ENCODE measurements around the gene HECTD2. TPM values are rescaled to one million over a fixed set of nuclear protein-coding genes. Genes with fewer than 3 reads are reported as not detected.

The HECTD2 gene
- total RNA-seq, 2 experiments from 2014 or later, result 0.16 to 0.78 TPM

DNA sequence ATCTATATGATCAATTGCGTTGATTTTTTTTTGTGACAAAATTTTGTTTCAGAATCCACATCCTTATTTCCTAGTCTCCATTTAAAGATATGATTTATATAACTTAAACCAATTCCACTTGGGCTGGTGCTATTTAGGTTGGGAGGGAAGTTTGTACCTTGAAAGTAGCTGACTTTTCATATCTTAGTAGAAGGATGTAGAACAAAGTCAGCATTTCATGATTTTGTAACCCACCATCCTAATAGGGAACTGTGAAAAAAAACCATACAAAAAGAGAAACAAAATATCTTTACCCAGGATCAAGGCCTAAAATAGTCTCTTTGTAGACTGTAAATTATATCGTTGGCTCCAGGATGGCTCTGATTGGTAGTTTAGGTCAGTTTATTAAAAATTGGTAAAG is 8.3 kb downstream of the HECTD2 start:
- Histone ChIP-seq H3K4me1 (ENCODE audit: insufficient read depth, low read length, poor library complexity, severe bottlenecking) (no peaks in the 10 kb centered on the region), H3K9me3 (ENCODE audit: low read length) (no peaks in the 10 kb centered on the region), H2AFZ (ENCODE audit: low read length) (no peak overlapping the region), H3K27ac (ENCODE audit: low read depth, low read length, poor library complexity, severe bottlenecking) (no peak overlapping the region), H3K4me2 (ENCODE audit: low read length) (no peak overlapping the region), H3K9me2 (ENCODE audit: insufficient read depth, low read length) (no peaks in the 10 kb centered on the region), H3K79me2 (ENCODE audit: insufficient read depth, low read depth, low read length) (no peaks in the 10 kb centered on the region), H3K36me3 (ENCODE audit: insufficient read depth, low read length) (no peaks in the 10 kb centered on the region), H3K4me3 (ENCODE audit: low read depth, low read length, poor library complexity, severe bottlenecking) (no peak overlapping the region), H4K20me1 (ENCODE audit: insufficient read depth, low read length) (no peaks in the 10 kb centered on the region)
- no peak for TF ChIP-seq EZH2phosphoT487 (IDR thresholded peaks at IDR 0.05; ENCODE audit: borderline replicate concordance, low read depth, low read length)
- TF ChIP-seq, protein P1, sequence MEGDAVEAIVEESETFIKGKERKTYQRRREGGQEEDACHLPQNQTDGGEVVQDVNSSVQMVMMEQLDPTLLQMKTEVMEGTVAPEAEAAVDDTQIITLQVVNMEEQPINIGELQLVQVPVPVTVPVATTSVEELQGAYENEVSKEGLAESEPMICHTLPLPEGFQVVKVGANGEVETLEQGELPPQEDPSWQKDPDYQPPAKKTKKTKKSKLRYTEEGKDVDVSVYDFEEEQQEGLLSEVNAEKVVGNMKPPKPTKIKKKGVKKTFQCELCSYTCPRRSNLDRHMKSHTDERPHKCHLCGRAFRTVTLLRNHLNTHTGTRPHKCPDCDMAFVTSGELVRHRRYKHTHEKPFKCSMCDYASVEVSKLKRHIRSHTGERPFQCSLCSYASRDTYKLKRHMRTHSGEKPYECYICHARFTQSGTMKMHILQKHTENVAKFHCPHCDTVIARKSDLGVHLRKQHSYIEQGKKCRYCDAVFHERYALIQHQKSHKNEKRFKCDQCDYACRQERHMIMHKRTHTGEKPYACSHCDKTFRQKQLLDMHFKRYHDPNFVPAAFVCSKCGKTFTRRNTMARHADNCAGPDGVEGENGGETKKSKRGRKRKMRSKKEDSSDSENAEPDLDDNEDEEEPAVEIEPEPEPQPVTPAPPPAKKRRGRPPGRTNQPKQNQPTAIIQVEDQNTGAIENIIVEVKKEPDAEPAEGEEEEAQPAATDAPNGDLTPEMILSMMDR (conservative IDR thresholded peaks at IDR 0.05; ENCODE audit: low read length), result no peak
- intact Hi-C loops (cut with micrococcal nuclease; ENCODE audit: unreplicated experiment), result no loop called here
- no peak for DNase-seq (ENCODE audit: low spot score)
- CTCF ChIA-PET (ENCODE audit: unreplicated experiment), result no interaction called here
- POLR2A ChIA-PET, result interaction anchor here (0.7 kb wide), 1 partner anchor 259 kb away, joined by 3 read pairs; no protein-coding TSS in a partner anchor
- BruUV-seq (replicated peaks), result no TSS peak

DNA sequence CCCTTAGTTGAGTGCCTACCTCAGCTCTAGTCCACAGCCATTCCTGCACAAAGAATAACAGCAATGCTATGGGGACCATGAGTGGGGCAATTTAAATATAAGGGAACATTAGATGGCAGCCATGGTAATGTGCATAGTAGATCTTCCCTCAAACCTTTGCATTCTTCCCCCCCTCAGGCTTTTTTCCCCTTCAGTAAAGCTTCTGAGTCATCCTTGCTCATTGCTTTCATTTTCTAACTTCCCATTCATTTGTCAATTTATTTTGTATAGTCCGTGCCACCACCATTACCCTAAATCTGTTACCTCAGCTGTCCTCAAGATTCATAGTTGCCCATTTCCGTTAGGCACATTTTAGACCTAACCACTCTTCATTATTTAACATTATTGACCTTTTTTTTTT is 10.7 kb downstream of the HECTD2 start:
- Histone ChIP-seq H3K9me3 (ENCODE audit: low read length) (no peaks in the 10 kb centered on the region), H3K4me1 (ENCODE audit: insufficient read depth, low read length, poor library complexity, severe bottlenecking) (no peaks in the 10 kb centered on the region), H4K20me1 (ENCODE audit: insufficient read depth, low read length) (no peaks in the 10 kb centered on the region), H2AFZ (ENCODE audit: low read length) (no peak overlapping the region), H3K36me3 (ENCODE audit: insufficient read depth, low read length) (no peaks in the 10 kb centered on the region), H3K27ac (ENCODE audit: low read depth, low read length, poor library complexity, severe bottlenecking) (no peak overlapping the region), H3K9me2 (ENCODE audit: insufficient read depth, low read length) (no peaks in the 10 kb centered on the region), H3K79me2 (ENCODE audit: insufficient read depth, low read depth, low read length) (no peaks in the 10 kb centered on the region), H3K4me2 (ENCODE audit: low read length) (no peak overlapping the region), H3K4me3 (ENCODE audit: low read depth, low read length, poor library complexity, severe bottlenecking) (no peak overlapping the region)
- TF ChIP-seq EZH2phosphoT487 (IDR thresholded peaks at IDR 0.05; ENCODE audit: borderline replicate concordance, low read depth, low read length), result no peak
- TF ChIP-seq, protein P1 (conservative IDR thresholded peaks at IDR 0.05; ENCODE audit: low read length), result no peak
- POLR2A ChIA-PET, result interaction anchor here (0.6 kb wide), 1 partner anchor 503 kb away, joined by 3 read pairs; no protein-coding TSS in a partner anchor
- DNase-seq (ENCODE audit: low spot score), result no peak
- intact Hi-C loops (cut with micrococcal nuclease; ENCODE audit: unreplicated experiment), result no loop called here
- CTCF ChIA-PET (ENCODE audit: unreplicated experiment), result no interaction called here
- no TSS peak for BruUV-seq (replicated peaks)

- ChIA-PET CTCF (ENCODE audit: unreplicated experiment) (no interaction called here), POLR2A (interaction anchor here (0.8 kb wide), 1 partner anchor 32 kb away, joined by 3 read pairs; no protein-coding TSS in a partner anchor)
- intact Hi-C loops (cut with micrococcal nuclease; ENCODE audit: unreplicated experiment), result no loop called here
- no peaks in the 10 kb centered on the region for H3K36me3 ChIP-seq (ENCODE audit: insufficient read depth, low read length)
- BruUV-seq (replicated peaks), result no TSS peak
- no peak overlapping the region for H3K4me2 ChIP-seq (ENCODE audit: low read length)
- H3K27ac ChIP-seq (ENCODE audit: low read depth, low read length, poor library complexity, severe bottlenecking), result no peak overlapping the region
- DNase-seq (ENCODE audit: low spot score), result no peak
- no peaks in the 10 kb centered on the region for H3K9me2 ChIP-seq (ENCODE audit: insufficient read depth, low read length)
- H4K20me1 ChIP-seq (ENCODE audit: insufficient read depth, low read length), result no peaks in the 10 kb centered on the region
- no peaks in the 10 kb centered on the region for H3K79me2 ChIP-seq (ENCODE audit: insufficient read depth, low read depth, low read length)
- H3K4me1 ChIP-seq (ENCODE audit: insufficient read depth, low read length, poor library complexity, severe bottlenecking), result no peaks in the 10 kb centered on the region
- H2AFZ ChIP-seq (ENCODE audit: low read length), result no peak overlapping the region
- H3K4me3 ChIP-seq (ENCODE audit: low read depth, low read length, poor library complexity, severe bottlenecking), result no peak overlapping the region
- no peaks in the 10 kb centered on the region for H3K9me3 ChIP-seq (ENCODE audit: low read length)
- TF ChIP-seq, protein P1 (conservative IDR thresholded peaks at IDR 0.05; ENCODE audit: low read length), result no peak
- TF ChIP-seq EZH2phosphoT487 (IDR thresholded peaks at IDR 0.05; ENCODE audit: borderline replicate concordance, low read depth, low read length), result no peak
Measured at GRCh38 chr10:91422915-91423314, 12.8 kb downstream of the HECTD2 start.
